NCI-H1417 (cell line): ENCODE measurements around the gene OLFML2B.
"Not testable (repeated sequence)": the region's sequence is repeated elsewhere in the genome, so short reads cannot be mapped to it uniquely, and the experiment has no call there.

Source experiments
- DNase-seq, 3 experiments: peaks; one replicate each; lab custom pipeline; 2025; lab: John Stamatoyannopoulos, UW

The OLFML2B gene

DNA sequence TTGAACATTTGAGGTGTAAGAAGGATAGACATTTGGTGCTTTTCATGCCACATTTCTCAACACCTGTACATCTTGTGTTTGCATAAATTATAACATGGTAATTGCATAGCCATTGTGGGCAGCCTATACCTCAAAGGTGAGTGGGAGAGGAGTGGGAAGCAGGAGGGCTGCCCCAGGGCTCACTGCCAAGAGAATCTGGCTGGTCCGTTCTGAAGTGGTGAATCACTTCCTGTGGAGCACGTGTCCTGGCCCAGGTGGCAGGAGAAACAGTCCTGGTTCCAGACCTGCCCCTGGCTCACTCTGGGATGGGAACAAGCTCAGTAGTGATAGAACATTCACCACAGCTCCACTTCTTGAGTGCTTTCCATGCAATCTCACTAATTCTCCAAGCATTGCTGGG, 11.6 kb upstream of the OLFML2B start:
- peak in 2 of 3 experiments; percentile 15 to 43 for DNase-seq

DNA sequence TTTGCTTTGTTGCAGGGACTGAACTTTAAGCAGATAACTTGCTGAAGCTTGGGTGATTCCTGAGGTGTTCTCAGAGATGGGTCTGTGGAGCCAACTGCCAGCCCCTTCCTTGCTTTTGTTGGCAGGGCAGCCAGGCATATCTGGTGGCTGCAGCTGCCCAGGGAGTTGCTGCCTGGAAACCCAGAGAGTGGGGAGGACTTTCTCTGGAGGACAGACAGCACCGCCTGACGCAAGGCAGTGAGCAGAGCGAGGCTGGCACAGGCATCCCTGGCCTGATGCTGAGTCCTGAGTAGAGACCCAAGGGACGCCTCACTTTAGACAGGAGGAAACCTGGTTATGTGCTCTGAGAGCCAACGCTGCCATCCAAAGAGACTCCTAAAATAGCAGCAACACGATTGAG, 9.8 kb upstream of the OLFML2B start:
- no peak for DNase-seq

DNA sequence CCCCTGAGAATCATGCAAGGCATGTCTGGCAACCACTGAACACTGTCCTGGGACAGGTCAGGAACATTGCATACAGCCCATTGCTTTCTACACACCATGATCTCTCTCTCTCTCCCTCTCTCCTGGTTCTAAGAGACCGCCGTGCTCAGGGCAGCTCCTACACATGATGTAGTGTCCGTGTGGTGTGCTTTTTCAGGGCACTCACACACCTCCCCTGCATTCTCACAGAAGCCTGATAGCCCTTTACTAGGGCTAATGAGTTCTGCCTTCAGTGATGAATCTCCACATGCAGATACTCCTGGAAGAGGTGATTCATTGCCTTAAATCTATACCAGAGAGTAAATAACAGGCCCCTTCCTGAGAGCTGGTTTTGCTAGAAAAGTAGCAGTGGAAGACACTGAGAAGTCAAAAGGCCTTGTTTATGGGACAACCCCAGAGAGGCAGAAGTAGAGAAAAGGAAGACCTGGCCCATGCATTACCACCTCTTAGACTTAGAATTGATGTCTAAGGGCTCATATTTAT, 7.2 kb upstream of the OLFML2B start:
- DNase-seq = no peak

DNA sequence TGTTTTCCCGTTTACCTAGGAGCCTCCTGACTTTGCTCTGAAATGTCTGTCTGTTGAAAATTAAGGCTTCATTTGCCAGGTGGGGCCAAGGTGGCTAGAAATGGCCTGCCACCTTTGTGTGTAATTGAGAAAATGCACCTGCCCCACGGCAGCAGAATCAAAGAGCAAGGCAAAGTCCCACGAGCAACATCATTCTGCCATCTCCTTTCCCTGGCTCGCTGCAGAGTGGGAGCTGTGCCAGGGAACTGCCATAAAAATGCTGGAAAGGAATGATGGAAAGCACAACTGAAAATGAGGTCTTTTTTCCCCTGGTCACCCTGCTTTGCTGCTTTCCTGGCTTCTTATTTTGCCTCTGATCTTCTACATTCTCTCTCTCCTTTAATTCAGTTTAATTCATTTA, 5.5 kb upstream of the OLFML2B start:
- DNase-seq = peak in 1 of 3 experiments; percentile 21

DNA sequence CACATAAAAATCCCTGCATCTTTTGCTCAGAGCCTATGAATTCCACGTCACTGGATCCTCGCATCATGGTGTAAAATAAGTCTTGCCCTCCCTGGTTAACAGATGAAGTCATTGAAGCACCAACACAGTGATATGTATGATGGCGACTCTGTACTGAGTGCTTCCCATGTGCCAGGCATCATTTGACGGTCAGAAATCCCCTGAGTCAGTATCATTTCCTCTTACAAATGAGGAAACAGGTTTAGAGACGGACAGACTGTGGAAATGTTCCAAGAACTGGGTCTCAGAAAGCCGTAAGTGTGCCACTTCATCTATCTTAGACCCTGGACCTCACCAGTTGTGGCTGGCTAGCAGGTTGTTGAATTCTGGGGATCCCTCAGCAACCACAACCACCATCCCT, 5.1 kb upstream of the OLFML2B start:
- DNase-seq = no peak

DNA sequence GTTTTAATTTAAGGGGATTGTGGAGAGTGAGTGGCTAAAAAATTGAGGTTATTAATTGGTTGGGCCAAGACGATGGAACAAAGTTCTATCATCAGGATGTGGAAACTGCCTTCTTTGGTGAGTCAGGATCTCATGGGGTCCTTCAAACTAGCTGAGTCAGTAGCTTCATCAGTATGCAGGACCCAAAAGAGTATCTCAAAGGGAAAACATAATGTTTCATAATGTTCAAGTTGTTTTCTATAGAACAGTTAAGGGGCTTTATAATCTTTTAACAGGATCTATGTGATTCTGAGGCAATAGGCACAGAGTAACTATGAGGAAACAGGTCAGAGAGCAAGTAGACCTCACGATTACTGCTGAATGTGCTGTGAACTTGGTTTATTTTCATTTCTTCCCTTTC, 3.2 kb upstream of the OLFML2B start:
- DNase-seq = no peak

DNA sequence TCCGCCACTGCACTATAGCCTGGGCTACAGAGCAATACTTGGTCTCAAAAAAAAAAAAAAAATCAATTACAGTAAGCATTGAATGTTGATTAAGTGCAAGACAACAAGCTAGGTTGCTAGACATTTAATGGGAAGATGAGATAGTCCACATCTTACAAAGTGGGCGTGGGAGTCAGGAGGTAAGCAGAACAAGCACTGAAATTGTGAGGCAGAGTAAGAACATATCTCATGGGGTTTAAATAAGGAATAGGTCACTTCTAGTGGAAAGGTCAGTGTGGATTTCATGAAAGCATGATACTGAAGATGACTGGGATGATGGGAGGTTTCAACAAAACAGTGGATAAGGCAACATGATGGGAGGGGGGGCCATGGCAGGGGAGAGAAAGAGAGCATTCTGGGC, 1.9 kb upstream of the OLFML2B start:
- DNase-seq = no peak

DNA sequence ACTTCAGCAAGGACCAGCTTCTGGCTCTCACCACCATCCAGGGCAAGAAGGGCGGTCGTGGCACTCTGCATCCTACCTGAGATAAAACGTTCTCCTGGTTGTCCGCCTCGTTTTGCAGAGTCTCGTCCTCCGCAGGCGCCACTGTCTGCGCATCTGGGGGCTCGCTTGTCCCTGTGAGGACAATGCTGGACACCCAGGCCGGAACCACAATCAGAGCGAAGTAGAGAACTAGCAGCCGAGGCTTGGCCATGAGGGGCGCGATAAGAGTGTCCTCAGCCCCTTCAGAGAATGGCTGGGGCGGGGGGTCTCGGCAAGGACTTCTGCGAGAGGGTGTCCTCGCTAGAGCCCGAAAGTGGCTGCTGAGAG, 505 bp downstream of the OLFML2B start:
- no peak for DNase-seq

DNA sequence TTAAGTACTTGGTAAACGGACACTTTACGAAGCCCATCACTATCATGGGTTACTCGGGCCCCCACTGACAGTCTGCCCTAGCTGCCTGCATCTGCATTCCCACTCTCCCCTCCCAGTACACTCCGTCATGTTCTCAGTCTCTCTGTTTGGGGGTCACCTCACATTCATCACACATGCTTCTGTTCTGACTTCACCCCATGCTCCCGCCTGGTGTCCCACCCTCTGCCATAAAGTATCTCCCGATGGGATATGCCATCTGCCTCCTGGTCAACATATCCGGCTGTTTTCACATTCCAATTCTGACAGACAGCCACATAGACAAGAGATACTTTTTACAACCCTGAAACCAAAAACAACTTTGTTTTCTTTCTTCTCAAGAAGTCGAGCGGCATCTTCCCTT, 1.0 kb downstream of the OLFML2B start:
- no peak for DNase-seq

DNA sequence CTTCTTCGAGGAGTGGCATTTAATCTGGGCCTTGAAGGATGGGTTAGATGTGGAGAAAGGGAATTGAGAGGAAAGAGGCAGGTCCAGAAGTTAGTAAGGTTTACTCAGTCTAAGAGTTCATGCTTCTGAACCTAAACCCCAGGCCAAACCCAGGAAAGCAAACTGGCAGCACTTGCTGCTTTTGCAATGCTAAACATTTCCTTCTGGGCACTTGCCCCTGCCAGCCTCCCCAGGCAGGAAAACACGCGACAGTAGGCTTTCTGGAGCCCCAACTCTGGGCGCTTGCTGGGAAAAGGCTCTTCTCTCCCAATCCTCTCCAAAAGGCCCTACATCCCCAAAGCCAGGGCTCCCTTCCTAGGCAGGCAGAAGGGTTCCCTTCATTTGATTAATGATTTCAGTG, 2.5 kb downstream of the OLFML2B start:
- DNase-seq = no peak

DNA sequence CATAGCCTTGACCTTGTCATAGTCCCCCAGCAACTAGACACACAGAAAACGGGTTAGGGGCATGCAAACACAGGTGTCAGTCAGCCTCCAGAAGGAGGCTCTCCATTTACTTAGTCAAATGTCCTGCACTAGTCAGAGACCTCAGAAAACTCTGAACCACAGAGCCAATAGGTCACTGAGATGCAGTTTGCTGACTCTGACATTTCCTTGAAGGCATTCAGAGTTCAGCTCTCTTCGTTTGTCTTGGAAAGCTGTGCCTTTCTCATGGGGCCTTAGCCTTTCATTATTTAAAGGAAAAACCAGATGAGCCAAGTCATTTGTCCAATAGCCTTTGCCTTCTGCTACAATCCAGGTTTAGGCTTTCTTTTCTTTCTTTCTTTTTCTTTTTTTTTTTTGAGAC, 3.5 kb downstream of the OLFML2B start:
- no peak for DNase-seq

DNA sequence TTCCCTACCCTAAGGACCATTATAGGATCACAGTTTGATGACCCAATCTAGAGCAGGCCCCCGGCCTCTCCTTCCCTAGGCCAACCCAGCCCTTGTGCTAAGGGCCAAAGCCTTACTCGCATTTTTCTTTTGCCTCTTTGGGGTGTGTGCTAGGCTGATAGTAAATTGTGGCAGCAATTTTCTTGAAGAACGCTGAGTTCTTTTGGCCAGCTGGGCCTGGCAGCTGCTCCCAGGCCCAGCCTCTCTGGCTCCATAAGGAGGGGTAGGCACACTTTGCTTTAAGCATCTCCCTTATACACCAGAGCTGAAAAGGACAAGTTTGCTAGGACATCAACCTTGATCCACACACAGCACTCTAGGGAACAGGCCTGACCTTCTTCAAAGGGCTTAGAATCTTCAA, 4.2 kb downstream of the OLFML2B start:
- DNase-seq = no peak

DNA sequence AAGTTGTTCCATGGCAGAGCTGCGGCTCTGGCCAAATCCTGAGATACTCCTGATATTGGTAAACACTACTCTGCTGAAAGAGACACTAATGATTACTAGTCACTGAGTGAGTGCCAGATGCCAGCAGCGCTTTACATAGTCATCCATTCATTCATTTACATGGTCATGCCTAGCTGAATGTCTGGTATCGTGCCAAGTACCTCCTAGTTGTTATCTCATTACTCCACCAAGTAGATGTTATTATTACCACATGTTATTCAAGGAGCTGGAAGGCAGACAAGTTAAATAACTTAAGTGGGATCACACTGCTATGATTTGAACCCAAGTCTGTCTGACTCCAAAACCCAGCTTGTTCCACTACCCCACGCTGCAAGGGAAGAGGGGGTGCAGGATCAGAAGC, 4.7 kb downstream of the OLFML2B start:
- peak in 1 of 3 experiments; percentile 3 for DNase-seq

DNA sequence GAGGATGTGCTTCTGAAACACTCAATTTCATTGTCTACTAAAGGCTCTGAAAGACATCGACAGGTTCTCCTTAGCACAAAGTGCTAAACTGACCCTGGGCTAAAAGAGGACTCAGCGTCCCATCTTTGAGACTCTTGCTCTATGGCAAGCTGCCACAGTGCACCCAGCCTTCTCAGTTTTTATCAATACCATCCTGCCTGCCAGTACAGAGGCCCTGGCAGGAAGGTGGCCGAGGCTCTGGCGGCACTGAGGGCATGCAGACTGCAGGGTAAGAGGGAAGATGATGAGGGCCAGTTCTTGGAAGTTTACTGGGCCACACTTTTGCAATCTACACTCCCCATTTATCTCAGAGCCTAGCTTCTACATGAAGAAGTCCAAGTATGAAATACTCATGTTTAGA, 5.3 kb downstream of the OLFML2B start:
- no peak for DNase-seq

DNA sequence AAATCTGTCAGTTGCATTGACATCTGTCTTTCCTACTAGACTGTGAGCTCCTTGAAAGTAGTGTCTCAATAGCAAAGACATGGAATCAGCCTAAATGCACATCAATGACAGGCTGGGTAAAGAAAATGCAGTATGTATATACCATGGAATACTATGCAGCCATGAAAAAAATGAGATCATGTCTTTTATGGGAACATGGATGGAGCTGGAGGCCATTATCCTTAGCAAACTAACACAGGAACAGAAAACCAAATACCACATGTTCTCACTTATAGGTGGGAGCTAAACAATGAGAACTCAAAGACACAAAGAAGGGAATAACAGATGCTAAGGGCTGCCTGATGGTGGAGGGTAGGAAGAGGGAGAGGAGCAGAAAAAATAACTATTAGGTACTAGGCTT, 5.9 kb downstream of the OLFML2B start:
- DNase-seq = not testable (repeated sequence)

DNA sequence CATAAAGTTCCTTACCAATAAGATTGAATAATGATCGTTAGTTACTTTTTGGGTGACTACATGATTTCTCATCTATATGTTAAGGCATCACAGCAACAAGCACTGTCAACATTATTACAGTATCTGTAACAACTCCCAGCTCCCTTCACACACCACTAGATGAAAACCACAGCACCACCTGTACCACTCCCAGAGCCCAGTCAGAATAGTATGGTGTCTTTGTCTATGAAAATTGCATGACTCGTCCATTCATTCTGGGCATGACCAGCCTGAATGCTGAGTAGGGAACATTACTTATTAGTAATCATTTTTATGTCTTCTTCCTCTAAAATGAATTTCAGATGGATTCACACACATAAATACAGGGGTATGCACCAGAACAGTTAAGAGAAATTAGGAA, 7.0 kb downstream of the OLFML2B start:
- no peak for DNase-seq

DNA sequence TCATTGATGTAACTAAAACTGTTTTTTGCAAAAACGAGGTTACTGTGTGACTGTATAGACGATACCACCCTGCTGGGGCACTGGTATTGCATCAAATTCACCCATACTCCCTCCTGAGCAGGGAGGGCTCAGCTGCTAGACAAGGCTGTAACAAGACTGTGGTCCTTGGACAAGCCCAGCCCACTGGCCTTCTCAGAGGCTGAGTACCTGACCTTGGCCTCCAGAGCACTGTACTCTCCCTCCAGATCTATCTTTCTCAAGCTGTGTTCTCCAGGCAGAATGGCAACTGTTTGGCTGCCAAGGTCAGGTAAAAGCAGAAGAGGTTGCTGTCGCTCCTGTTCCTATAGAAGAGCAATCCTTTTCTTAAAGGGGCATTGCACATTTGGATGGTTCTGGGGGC, 8.5 kb downstream of the OLFML2B start:
- no peak for DNase-seq

DNA sequence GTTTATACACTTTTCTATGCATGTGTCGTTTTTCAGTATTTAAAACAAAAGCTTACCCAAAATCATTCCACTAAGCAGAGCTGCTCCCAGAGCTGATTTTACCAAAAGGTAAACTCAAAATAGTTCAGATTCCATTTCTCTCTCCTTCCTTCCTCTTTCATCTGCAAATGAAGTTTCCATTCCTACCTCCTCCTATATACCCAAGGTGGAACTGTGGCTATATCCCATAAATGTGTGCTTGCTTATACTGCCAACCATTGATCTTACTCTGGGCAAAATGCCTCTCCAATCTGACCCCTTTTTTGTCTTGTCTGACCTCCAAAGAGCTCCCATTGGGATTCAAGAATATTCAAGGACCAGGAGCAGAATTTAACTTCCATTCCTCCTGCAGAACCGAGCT, 9.5 kb downstream of the OLFML2B start:
- DNase-seq = no peak

DNA sequence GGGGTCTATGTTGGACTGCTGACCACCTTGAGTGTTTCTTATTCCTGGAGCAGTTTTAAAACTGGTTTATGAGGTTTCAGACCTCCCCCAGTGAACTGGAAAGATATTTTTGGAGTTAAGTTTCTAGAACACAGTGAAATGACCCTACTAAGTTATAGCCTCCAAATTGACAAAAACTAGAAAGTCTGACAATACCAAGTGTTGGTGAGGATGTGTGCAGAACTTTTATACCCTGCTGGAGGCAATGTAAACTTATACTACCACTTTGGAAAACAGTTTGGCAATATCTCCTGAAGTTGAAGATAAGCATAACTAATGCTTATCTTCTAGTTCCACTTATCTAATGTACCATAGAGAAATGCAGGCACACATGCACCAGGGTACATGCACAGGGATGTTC, 10.4 kb downstream of the OLFML2B start:
- DNase-seq = no peak

DNA sequence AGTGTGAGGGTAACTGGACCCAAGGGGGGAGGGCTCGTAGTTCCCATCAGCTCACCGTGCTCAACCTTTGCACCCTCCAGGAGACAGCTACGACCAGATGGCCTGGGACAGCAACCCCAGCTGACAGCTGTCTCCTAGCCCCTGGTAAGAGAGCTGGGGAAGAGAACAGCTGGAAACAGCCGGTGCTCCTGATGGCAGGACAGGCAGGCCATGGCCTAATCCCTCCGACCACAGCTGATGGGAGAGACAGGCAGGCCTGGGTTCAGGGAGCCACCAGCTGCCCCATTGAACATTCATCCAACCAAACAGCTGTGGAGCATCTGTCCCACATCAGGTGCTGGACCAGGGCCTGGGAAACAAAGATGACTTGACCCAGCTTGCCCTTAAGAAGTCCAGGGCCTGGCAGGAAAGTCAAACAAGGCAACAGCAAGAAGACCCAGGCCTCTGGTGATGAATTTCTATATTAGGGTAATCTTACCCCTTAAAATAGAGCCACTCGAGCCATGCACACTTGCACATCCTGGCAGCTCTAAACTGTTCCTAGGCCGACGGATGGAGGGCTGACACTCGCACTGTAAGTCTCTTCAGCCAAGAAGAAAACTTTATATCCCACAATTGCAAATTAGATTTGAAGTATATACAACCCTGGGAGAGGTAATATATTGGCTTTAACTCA, 12.2 kb downstream of the OLFML2B start:
- DNase-seq = no peak

DNA sequence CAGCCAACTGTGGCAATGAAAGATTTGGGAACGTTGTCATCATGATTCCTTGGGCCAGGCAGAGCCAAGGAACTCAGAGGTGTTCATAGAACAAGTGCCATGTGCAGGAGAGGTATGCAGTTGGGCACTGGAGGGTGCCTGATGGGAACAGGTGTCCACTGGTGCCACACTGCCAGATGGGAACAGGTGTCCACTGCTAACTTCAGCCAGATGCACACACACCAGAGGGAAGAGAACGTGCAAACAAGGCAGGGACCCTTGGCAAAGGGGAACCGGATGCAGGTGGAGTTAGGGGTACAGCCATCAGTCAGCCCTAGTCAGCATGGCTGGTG, 13.5 kb downstream of the OLFML2B start:
- DNase-seq = no peak

DNA sequence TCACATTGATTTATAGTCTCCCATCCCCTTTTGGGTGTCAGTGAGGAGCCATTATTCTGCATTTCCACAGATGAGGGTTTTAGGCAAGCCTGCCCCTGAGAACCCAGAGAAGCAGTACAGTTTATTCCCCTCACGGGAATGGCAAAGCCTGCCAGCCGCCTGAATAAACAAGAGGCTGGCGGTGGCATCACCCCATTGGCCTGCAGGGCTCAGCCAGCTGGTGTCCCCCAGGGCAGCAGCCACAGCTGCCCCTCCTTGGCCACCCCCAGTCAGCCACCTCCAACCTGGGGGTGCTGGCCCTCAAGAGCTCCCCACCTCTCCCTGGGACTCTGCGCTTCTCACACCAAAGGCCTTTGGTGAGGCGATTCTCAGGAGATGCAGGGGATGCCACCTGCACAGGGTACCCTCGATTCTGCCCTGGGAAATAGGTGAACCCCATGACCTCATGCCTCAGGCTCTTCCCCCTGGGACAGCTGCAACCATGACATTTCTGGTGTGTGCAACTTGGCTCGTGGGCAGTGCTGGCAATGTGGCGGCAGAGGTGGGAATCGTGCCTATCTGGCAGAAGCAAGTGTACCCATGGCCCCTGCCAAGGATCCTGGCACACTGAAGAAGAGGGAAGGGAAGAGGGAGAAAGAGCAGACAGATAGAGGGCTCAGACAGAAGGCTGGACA, 14.0 kb downstream of the OLFML2B start:
- no peak for DNase-seq

DNA sequence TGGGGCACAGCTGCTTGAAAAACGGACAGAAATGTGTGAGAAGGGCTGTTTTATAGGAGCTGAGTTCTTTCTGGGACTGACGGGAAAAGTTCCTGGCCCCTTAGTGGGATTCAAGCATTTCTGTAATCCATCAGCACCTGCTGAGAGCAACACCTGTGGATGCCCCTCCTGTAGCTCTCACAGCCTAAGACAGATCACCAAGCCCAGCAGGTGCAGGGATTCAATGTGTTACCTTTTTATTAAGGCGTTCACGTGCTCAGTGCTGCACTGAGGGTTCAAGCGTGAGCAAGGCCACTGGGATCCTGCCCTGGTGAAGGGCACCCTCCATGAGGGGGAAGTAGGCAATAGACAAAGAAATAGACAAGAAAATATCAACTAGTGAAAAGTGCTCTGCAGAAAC, 14.9 kb downstream of the OLFML2B start:
- peak in 1 of 3 experiments; percentile 28 for DNase-seq

DNA sequence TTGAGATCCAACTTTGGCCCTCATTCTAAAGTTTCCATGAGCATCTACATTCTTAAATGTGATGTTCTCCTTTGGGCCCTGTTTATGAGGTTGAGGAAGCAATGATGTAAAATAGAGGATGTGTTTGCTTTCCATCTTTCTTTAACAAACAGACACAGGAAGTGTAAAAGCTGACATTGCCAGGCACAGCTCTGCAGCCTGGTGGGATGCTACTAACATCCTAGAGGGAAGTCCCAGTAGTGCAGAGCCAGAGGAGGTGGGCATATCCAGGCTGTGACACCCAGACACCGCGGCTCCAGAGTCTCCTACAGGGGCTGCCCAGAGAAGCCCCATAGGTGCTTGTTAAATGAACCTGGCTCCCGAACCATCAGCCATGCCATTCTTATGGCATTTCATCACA, 16.2 kb downstream of the OLFML2B start:
- DNase-seq = no peak
